ENCODE measurements around the gene ADAR. TPM values are rescaled to one million over a fixed set of nuclear protein-coding genes. Genes with fewer than 3 reads are reported as not detected.

Gene ADAR
- total RNA-seq, 1 experiment from 2014 or later: 221 TPM

GRCh38 chr1:154639876-154640275, 31.9 kb upstream of the ADAR start (continued):
- TF ChIP-seq ARID4B (CRISPR knock-in tag; IDR thresholded peaks at IDR 0.05; ENCODE audit: borderline replicate concordance): no peak

GRCh38 chr1:154635171-154635570, 27.2 kb upstream of the ADAR start:
- ATAC-seq: no peak

More at GRCh38 chr1:154635171-154635570, 27.2 kb upstream of the ADAR start:
- peaks cover 15% of the 10 kb centered on the region for H3K9me3 Mint-ChIP-seq
- DNase-seq (ENCODE audit: low spot score): no peak
- no peak overlapping the region for H3K27ac Mint-ChIP-seq
- no peak overlapping the region for H3K4me3 Mint-ChIP-seq
- ChIA-PET CTCF (no interaction called here), POLR2A (no interaction called here)
- peaks cover 3% of the 10 kb centered on the region; the same call in 1 of the 2 replicates for H3K27me3 Mint-ChIP-seq (ENCODE audit: low read depth)
- H3K4me1 Mint-ChIP-seq: no peaks in the 10 kb centered on the region
- no peak for TF ChIP-seq RELA (CRISPR knock-in tag; IDR thresholded peaks at IDR 0.05; ENCODE audit: borderline replicate concordance)
- TF ChIP-seq ERG (CRISPR knock-in tag; IDR thresholded peaks at IDR 0.05): no peak
- TF ChIP-seq ATF3 (CRISPR knock-in tag; conservative IDR thresholded peaks at IDR 0.05): no peak
- TF ChIP-seq SOX15 (CRISPR knock-in tag; IDR thresholded peaks at IDR 0.05): no peak
- no peak for TF ChIP-seq NR1H2 (CRISPR knock-in tag; IDR thresholded peaks at IDR 0.05)
- no peak for TF ChIP-seq JUN (CRISPR knock-in tag; IDR thresholded peaks at IDR 0.05)
- TF ChIP-seq ATF1 (CRISPR knock-in tag; IDR thresholded peaks at IDR 0.05): no peak
- TF ChIP-seq USF1 (CRISPR knock-in tag; IDR thresholded peaks at IDR 0.05): no peak
- TF ChIP-seq USF2 (CRISPR knock-in tag; IDR thresholded peaks at IDR 0.05): no peak
- no peak for TF ChIP-seq ZNF416 (CRISPR knock-in tag; IDR thresholded peaks at IDR 0.05)
- no peak for TF ChIP-seq GRHL2 (CRISPR knock-in tag; IDR thresholded peaks at IDR 0.05; ENCODE audit: insufficient replicate concordance, severe bottlenecking)
- TF ChIP-seq ZBTB21 (CRISPR knock-in tag; IDR thresholded peaks at IDR 0.05; ENCODE audit: borderline replicate concordance): no peak
- TF ChIP-seq ELF4 (CRISPR knock-in tag; IDR thresholded peaks at IDR 0.05; ENCODE audit: low read depth): no peak
- no peak for TF ChIP-seq ZNF281 (CRISPR knock-in tag; IDR thresholded peaks at IDR 0.05)
- no peak for TF ChIP-seq ZNF317 (CRISPR knock-in tag; IDR thresholded peaks at IDR 0.05; ENCODE audit: borderline replicate concordance, low read depth)
- H3K36me3 Mint-ChIP-seq: peaks cover 2% of the 10 kb centered on the region; the same call in 1 of the 2 replicates

Data from WTC11 (cell line).